GM12878 (cell line): ENCODE measurements around the gene LSM6.

ENCODE experiments used
- CTCF ChIP-seq, 3 experiments: IDR thresholded peaks in 2 of 3; conservative IDR thresholded peaks in 1 of 3; 2 replicates each; pipeline ENCODE4 v1.5.1; 2011; ENCODE audit warnings: low read depth in 3 of 3, low read length in 3 of 3, mild to moderate bottlenecking in 3 of 3, control low read depth in 2 of 3, moderate library complexity in 2 of 3, inconsistent platforms in 1 of 3, mixed read lengths in 1 of 3; ENCODE audit not compliant: control insufficient read depth in 2 of 3, insufficient read depth in 1 of 3; ENCODE audit errors: extremely low read depth in 1 of 3
- E2F8 ChIP-seq: fragments of 450-650 bp; IDR thresholded peaks from 2 replicates; pipeline ENCODE4 v1.6.1; 2018; ENCODE audit warnings: mild to moderate bottlenecking, low read depth, moderate library complexity; ENCODE audit not compliant: partially characterized antibody
- EP300 ChIP-seq, 2 experiments: fragments of 150-350 bp in 1 of 2; IDR thresholded peaks; 2 replicates each; pipeline ENCODE4 v1.6.1; 2011 to 2012; ENCODE audit warnings: low read depth in 2 of 2, low read length in 2 of 2, borderline replicate concordance in 1 of 2, improper control_type of control experiment in 1 of 2, inconsistent platforms in 1 of 2; ENCODE audit not compliant: control insufficient read depth in 1 of 2
- ETV6 ChIP-seq, 2 experiments: fragments of 450-650 bp in 1 of 2; IDR thresholded peaks in 1 of 2; conservative IDR thresholded peaks in 1 of 2; 2 replicates each; pipeline ENCODE4 v1.6.1; 2014; ENCODE audit warnings: antibody characterized with exemption in 1 of 2, borderline replicate concordance in 1 of 2, low read depth in 1 of 2, mild to moderate bottlenecking in 1 of 2, moderate library complexity in 1 of 2
- JUND ChIP-seq: IDR thresholded peaks from 2 replicates; pipeline ENCODE4 v1.6.1; 2012; ENCODE audit warnings: low read depth, mild to moderate bottlenecking, low read length, improper control_type of control experiment, moderate library complexity
- POLR2AphosphoS5 ChIP-seq: IDR thresholded peaks from 2 replicates; pipeline ENCODE4 v1.6.1; 2011; ENCODE audit warnings: mild to moderate bottlenecking, low read length, inconsistent platforms
- RAD21 ChIP-seq: IDR thresholded peaks from 2 replicates; pipeline ENCODE4 v1.6.1; 2011; ENCODE audit warnings: mild to moderate bottlenecking, low read depth, low read length, moderate library complexity; ENCODE audit not compliant: insufficient read depth
- REST ChIP-seq: IDR thresholded peaks from 2 replicates; pipeline ENCODE4 v1.6.1; 2012; ENCODE audit warnings: mild to moderate bottlenecking, low read depth, low read length

GRCh38 chr4:146134761-146135445 lies 40.6 kb upstream of the LSM6 start:
- no peak for TF ChIP-seq RAD21
- TF ChIP-seq REST, result no peak
- TF ChIP-seq POLR2AphosphoS5, result no peak
- no peak for TF ChIP-seq EP300 (IDR thresholded peaks at IDR 0.05; ENCODE audit: borderline replicate concordance in 1 of 2, control insufficient read depth in 1 of 2, low read depth in 2 of 2, low read length in 2 of 2)
- TF ChIP-seq CTCF (IDR thresholded peaks at IDR 0.05 in 2 of 3, conservative IDR thresholded peaks at IDR 0.05 in 1 of 3; ENCODE audit: control insufficient read depth in 2 of 3, extremely low read depth in 1 of 3, insufficient read depth in 1 of 3, low read depth in 3 of 3, low read length in 3 of 3), result no peak
- TF ChIP-seq ETV6 (conservative IDR thresholded peaks at IDR 0.05 in 1 of 2, IDR thresholded peaks at IDR 0.05 in 1 of 2; ENCODE audit: borderline replicate concordance in 1 of 2, low read depth in 1 of 2), result no peak
- TF ChIP-seq E2F8, result no peak
- TF ChIP-seq JUND, result no peak
